SK-N-SH (cell line): ENCODE measurements around the gene NPC2. TPM values are rescaled to one million over a fixed set of nuclear protein-coding genes. Genes with fewer than 3 reads are reported as not detected.
"Not testable (repeated sequence)": the region's sequence is repeated elsewhere in the genome, so short reads cannot be mapped to it uniquely, and the experiment has no call there.

Experiments used
- CTCF ChIA-PET: fragments of 300-600, 350-600 bp; formaldehyde crosslinking; extraction: SDS; loops from one replicate; lab custom pipeline; 2021; lab: Yijun Ruan, JAX
- POLR2A ChIA-PET: fragments of 350-600 bp; sonication (Branson Sonifier 250); formaldehyde crosslinking; extraction: SDS; loops from one replicate; lab custom pipeline; 2020; ENCODE audit warnings: antibody characterized with exemption, inconsistent platforms; lab: Yijun Ruan, JAX
- DNase-seq: peaks from one replicate; pipeline ENCODE4 v3.0.0; 2012
- H2AFZ ChIP-seq: fragments of 200-600 bp; sonication (generic); 2 replicates; pipeline ENCODE4 v1.8.1; 2016; ENCODE audit warnings: antibody characterized with exemption, mild to moderate bottlenecking, low read depth
- H3F3A ChIP-seq: fragments of 200-600 bp; sonication (generic); replicated peaks from 2 replicates; pipeline ENCODE3; 2016; ENCODE audit warnings: antibody characterized with exemption, mild to moderate bottlenecking; ENCODE audit not compliant: insufficient read depth
- H3K27ac ChIP-seq, 2 experiments: fragments of 200-500 bp in 1 of 2; fragments of 200-600 bp in 1 of 2; sonication (Bioruptor generic) in 1 of 2; sonication (generic), shearing (Covaris generic) in 1 of 2; 2 replicates each; pipeline versions ENCODE4 v1.5.1 to v1.6.1; 2014 to 2016; ENCODE audit warnings: low read depth in 2 of 2, inconsistent platforms in 1 of 2, low read length in 1 of 2, mild to moderate bottlenecking in 1 of 2, mixed read lengths in 1 of 2
- H3K27me3 ChIP-seq: fragments of 200-600 bp; sonication (generic), shearing (Covaris generic); 2 replicates; pipeline ENCODE4 v1.6.1; 2016; ENCODE audit warnings: mixed run types; ENCODE audit not compliant: insufficient read depth
- H3K36me3 ChIP-seq, 2 experiments: fragments of 200-500 bp in 1 of 2; fragments of 200-600 bp in 1 of 2; sonication (Bioruptor generic) in 1 of 2; sonication (generic) in 1 of 2; replicated peaks in 1 of 2; 2 replicates each; pipeline versions ENCODE3 to v1.5.1; 2014 to 2016; ENCODE audit warnings: low read length in 1 of 2, mild to moderate bottlenecking in 1 of 2; ENCODE audit not compliant: insufficient read depth in 2 of 2, control insufficient read depth in 1 of 2
- H3K4me1 ChIP-seq, 2 experiments: fragments of 200-500 bp in 1 of 2; fragments of 200-600 bp in 1 of 2; sonication (Bioruptor generic) in 1 of 2; sonication (generic), shearing (Covaris generic) in 1 of 2; 2 replicates each; pipeline versions ENCODE4 v1.5.1 to v1.6.1; 2014 to 2016; ENCODE audit warnings: low read depth in 1 of 2, low read length in 1 of 2, mixed run types in 1 of 2; ENCODE audit not compliant: insufficient read depth in 2 of 2, control insufficient read depth in 1 of 2
- H3K4me2 ChIP-seq: fragments of 200-600 bp; sonication (generic), shearing (Covaris generic); 2 replicates; pipeline ENCODE4 v1.6.1; 2017; ENCODE audit warnings: mixed run types
- H3K4me3 ChIP-seq, 2 experiments: fragments of 200-500 bp in 1 of 2; fragments of 200-600 bp in 1 of 2; sonication (Bioruptor generic) in 1 of 2; sonication (generic), shearing (Covaris generic) in 1 of 2; 2 replicates each; pipeline versions ENCODE4 v1.5.1 to v1.8.1; 2014 to 2016; ENCODE audit warnings: low read depth in 2 of 2, inconsistent platforms in 1 of 2, low read length in 1 of 2, mild to moderate bottlenecking in 1 of 2, mixed read lengths in 1 of 2, moderate library complexity in 1 of 2
- H3K79me2 ChIP-seq: fragments of 200-600 bp; sonication (generic); 2 replicates; pipeline ENCODE4 v1.8.1; 2017; ENCODE audit warnings: mild to moderate bottlenecking; ENCODE audit not compliant: insufficient read depth
- H3K9ac ChIP-seq: fragments of 200-600 bp; sonication (generic); 2 replicates; pipeline ENCODE4 v1.6.1; 2017; ENCODE audit warnings: mixed run types
- H3K9me2 ChIP-seq: fragments of 200-600 bp; sonication (generic); 2 replicates; pipeline ENCODE4 v1.6.1; 2017; ENCODE audit warnings: mixed run types
- H3K9me3 ChIP-seq: fragments of 200-600 bp; sonication (generic); 2 replicates; pipeline ENCODE4 v1.6.1; 2017; ENCODE audit warnings: mixed run types, mild to moderate bottlenecking, moderate library complexity
- H4K20me1 ChIP-seq: fragments of 200-600 bp; sonication (generic); 2 replicates; pipeline ENCODE4 v1.6.1; 2017; ENCODE audit warnings: mild to moderate bottlenecking, mixed run types; ENCODE audit not compliant: insufficient read depth
- CHD2 ChIP-seq: fragments of 150-350 bp; IDR thresholded peaks from 2 replicates; pipeline ENCODE4 v1.6.1; 2018; ENCODE audit warnings: low read length; ENCODE audit not compliant: partially characterized antibody
- ELF1 ChIP-seq: IDR thresholded peaks from 2 replicates; pipeline ENCODE4 v1.4.0; 2012
- EP300 ChIP-seq, 2 experiments: IDR thresholded peaks; 2 replicates each; pipeline versions ENCODE4 v1.4.0 to v1.6.1; 2012; ENCODE audit warnings: borderline replicate concordance in 1 of 2, low read depth in 1 of 2, low read length in 1 of 2
- EZH2phosphoT487 ChIP-seq: fragments of 200-600 bp; sonication (generic); IDR thresholded peaks from 2 replicates; pipeline ENCODE4 v1.6.1; 2017; ENCODE audit warnings: low read depth, mixed run types, mild to moderate bottlenecking, antibody characterized with exemption, moderate library complexity, borderline replicate concordance
- FOXJ3 ChIP-seq: sonication (generic); formaldehyde crosslinking; IDR thresholded peaks from 2 replicates; pipeline ENCODE4 v1.5.1; 2020; ENCODE audit warnings: mild to moderate bottlenecking, missing genetic modification reagents
- FOXM1 ChIP-seq: IDR thresholded peaks from 2 replicates; pipeline ENCODE4 v1.4.0; 2012; ENCODE audit warnings: low read depth, mild to moderate bottlenecking
- GATA2 ChIP-seq: sonication (generic); formaldehyde crosslinking; IDR thresholded peaks from 2 replicates; pipeline ENCODE4 v1.5.0; 2020; ENCODE audit warnings: mild to moderate bottlenecking, missing genetic modification reagents
- JUND ChIP-seq: IDR thresholded peaks from 2 replicates; pipeline ENCODE4 v1.4.0; 2012
- MAX ChIP-seq: IDR thresholded peaks from 2 replicates; pipeline ENCODE4 v1.4.0; 2012; ENCODE audit warnings: low read depth
- MEF2A ChIP-seq: IDR thresholded peaks from 2 replicates; pipeline ENCODE4 v1.4.0; 2012; ENCODE audit warnings: low read depth, borderline replicate concordance
- MXI1 ChIP-seq: IDR thresholded peaks from 2 replicates; pipeline ENCODE4 v1.6.1; 2012; ENCODE audit warnings: mild to moderate bottlenecking, low read depth, low read length, improper control_type of control experiment
- NRF1 ChIP-seq: IDR thresholded peaks from 2 replicates; pipeline ENCODE4 v1.6.1; 2012; ENCODE audit warnings: low read depth, mild to moderate bottlenecking, low read length
- PBX3 ChIP-seq: IDR thresholded peaks from 2 replicates; pipeline ENCODE4; 2012
- POLR2AphosphoS5 ChIP-seq: IDR thresholded peaks from 2 replicates; pipeline ENCODE4 v1.6.1; 2012; ENCODE audit warnings: low read depth, low read length
- RAD21 ChIP-seq: IDR thresholded peaks from 2 replicates; pipeline ENCODE4 v1.6.1; 2012; ENCODE audit warnings: mild to moderate bottlenecking, low read length
- RCOR1 ChIP-seq: fragments of 150-350 bp; IDR thresholded peaks from 2 replicates; pipeline ENCODE4 v1.6.1; 2017; ENCODE audit warnings: antibody characterized with exemption, low read length
- RXRA ChIP-seq: IDR thresholded peaks from 2 replicates; pipeline ENCODE4 v1.4.0; 2012; ENCODE audit warnings: low read depth, mild to moderate bottlenecking, borderline replicate concordance
- TAF1 ChIP-seq: IDR thresholded peaks from 2 replicates; pipeline ENCODE4 v1.6.1; 2012; ENCODE audit warnings: low read depth, mild to moderate bottlenecking, low read length, moderate library complexity, borderline replicate concordance
- TEAD4 ChIP-seq: IDR thresholded peaks from 2 replicates; pipeline ENCODE4 v1.4.0; 2012; ENCODE audit warnings: mild to moderate bottlenecking, borderline replicate concordance; ENCODE audit not compliant: insufficient read depth
- USF1 ChIP-seq: IDR thresholded peaks from 2 replicates; pipeline ENCODE4 v1.4.0; 2012; ENCODE audit warnings: low read depth, borderline replicate concordance
- YY1 ChIP-seq: IDR thresholded peaks from 2 replicates; pipeline ENCODE4 v1.4.0; 2012; ENCODE audit warnings: low read depth, mild to moderate bottlenecking
- WGBS: methylation state at CpG from one replicate; pipeline ENCODE4 v1.1.6; 2017; ENCODE audit warnings: low lambda C conversion rate; 5-methylcytosine and 5-hydroxymethylcytosine counted together
- polyA plus RNA-seq, 3 experiments: library from polyadenylated mRNA; depleted of rRNA; stranded (reverse); fragments of >200 nt; gene quantifications; 2 replicates each; pipeline ENCODE4 v1.2.3, GENCODE V29; 2012

The NPC2 gene
- polyA plus RNA-seq, 1 of the 3 experiments (the other 2 are of a cell fraction), result 522 TPM

- no peaks in the 10 kb centered on the region for H3F3A ChIP-seq
- peaks cover 6% of the 10 kb centered on the region; the same call in 1 of the 2 replicates for H3K27me3 ChIP-seq
- H2AFZ ChIP-seq, result no peak overlapping the region
- no peak overlapping the region for H3K4me3 ChIP-seq
- DNase-seq, result no peak
- ChIA-PET CTCF (interaction anchor here (1.1 to 2.2 kb wide), 3 partner anchors 16 to 21 kb away, joined by 3 to 13 read pairs (median 4); no protein-coding TSS in a partner anchor), POLR2A (no interaction called here)
- no peaks in the 10 kb centered on the region for H4K20me1 ChIP-seq
- TF ChIP-seq RAD21, result no peak
- TF ChIP-seq POLR2AphosphoS5, result no peak
- TF ChIP-seq TEAD4, result no peak
- no peak for TF ChIP-seq ELF1
- TF ChIP-seq FOXM1, result no peak
- TF ChIP-seq EZH2phosphoT487, result no peak
- no peak for TF ChIP-seq GATA2 (CRISPR knock-in tag)
- no peak for TF ChIP-seq TAF1
- no peak for TF ChIP-seq EP300 (IDR thresholded peaks at IDR 0.05; ENCODE audit: borderline replicate concordance in 1 of 2, low read depth in 1 of 2, low read length in 1 of 2)
- TF ChIP-seq MXI1, result no peak
- TF ChIP-seq MAX, result no peak
- TF ChIP-seq, all 33 proteins: peak for 0
- 63% methylated on average over 4 of the region's 4 CpGs for WGBS
- Histone ChIP-seq H3K27ac (no peak overlapping the region), H3K79me2 (no peaks in the 10 kb centered on the region), H3K9me3 (no peaks in the 10 kb centered on the region), H3K9me2 (no peaks in the 10 kb centered on the region), H3K9ac (no peak overlapping the region), H3K4me2 (no peak overlapping the region), H3K4me1 (no peaks in the 10 kb centered on the region), H3K36me3 (no peaks in the 10 kb centered on the region)
These were observed 35.6 kb downstream of the NPC2 start for GRCh38 chr14:74457565-74457895.

GRCh38 chr14:74456684-74457564 lies 36.2 kb downstream of the NPC2 start:
- no peaks in the 10 kb centered on the region for H3F3A ChIP-seq
- H3K9ac ChIP-seq, result no peak overlapping the region
- ChIA-PET CTCF (interaction anchor here (0.6 to 2.2 kb wide), 4 partner anchors 17 to 263 kb away, joined by 3 to 13 read pairs (median 4); no protein-coding TSS in a partner anchor), POLR2A (no interaction called here)
- H4K20me1 ChIP-seq, result no peaks in the 10 kb centered on the region
- WGBS, result 60% methylated on average over 12 of the region's 17 CpGs
- no peak overlapping the region for H3K4me2 ChIP-seq
- no peaks in the 10 kb centered on the region for H3K9me3 ChIP-seq
- H3K27me3 ChIP-seq, result peaks cover 6% of the 10 kb centered on the region; the same call in 1 of the 2 replicates
- H3K9me2 ChIP-seq, result no peaks in the 10 kb centered on the region
- no peaks in the 10 kb centered on the region for H3K36me3 ChIP-seq
- no peak for TF ChIP-seq TAF1
- TF ChIP-seq MXI1, result no peak
- no peak for TF ChIP-seq PBX3
- TF ChIP-seq EP300 (IDR thresholded peaks at IDR 0.05; ENCODE audit: borderline replicate concordance in 1 of 2, low read depth in 1 of 2, low read length in 1 of 2), result no peak
- TF ChIP-seq CHD2, result no peak
- no peak for TF ChIP-seq FOXJ3 (CRISPR knock-in tag)
- no peak for TF ChIP-seq YY1
- no peak for TF ChIP-seq RAD21
- no peak for TF ChIP-seq RXRA
- no peak for TF ChIP-seq JUND
- TF ChIP-seq RCOR1, result no peak
- TF ChIP-seq MAX, result no peak
- TF ChIP-seq MEF2A, result no peak
- TF ChIP-seq FOXM1, result no peak
- TF ChIP-seq USF1, result no peak
- TF ChIP-seq NRF1, result no peak
- H3K4me3 ChIP-seq, result no peak overlapping the region
- DNase-seq, result no peak
- no peaks in the 10 kb centered on the region for H3K4me1 ChIP-seq
- no peaks in the 10 kb centered on the region for H3K79me2 ChIP-seq
- no peak overlapping the region for H2AFZ ChIP-seq
- no peak overlapping the region for H3K27ac ChIP-seq

GRCh38 chr14:74454397-74454796 lies 38.7 kb downstream of the NPC2 start:
- H3K4me2 ChIP-seq, H3K9me2 ChIP-seq, H3F3A ChIP-seq, H2AFZ ChIP-seq, H3K27me3 ChIP-seq, H4K20me1 ChIP-seq, H3K4me1 ChIP-seq, POLR2A ChIA-PET, H3K79me2 ChIP-seq, DNase-seq, CTCF ChIA-PET, H3K4me3 ChIP-seq, H3K9me3 ChIP-seq, H3K9ac ChIP-seq, H3K27ac ChIP-seq, H3K36me3 ChIP-seq: not testable (repeated sequence)
- 42% methylated on average over 5 of the region's 5 CpGs for WGBS
